Osteocyte (in vitro differentiated cells): ENCODE data around the gene LRRC14B. TPM values are rescaled to one million over a fixed set of nuclear protein-coding genes. Genes with fewer than 3 reads are reported as not detected.
"Not testable (repeated sequence)": the region's sequence is repeated elsewhere in the genome, so short reads cannot be mapped to it uniquely, and the experiment has no call there.

Experiments
- DNase-seq: peaks from one replicate; pipeline ENCODE4 v3.0.0; 2021; ENCODE audit warnings: mixed read lengths; ENCODE audit not compliant: unreplicated experiment; ENCODE audit errors: extremely low spot score
- H3K27ac Mint-ChIP-seq: one replicate; pipeline ENCODE4 v1.8.0; 2021; ENCODE audit warnings: mild to moderate bottlenecking, mixed read lengths; ENCODE audit not compliant: unreplicated experiment
- H3K27me3 Mint-ChIP-seq: one replicate; pipeline ENCODE4 v1.8.0; 2021; ENCODE audit warnings: mixed read lengths; ENCODE audit not compliant: unreplicated experiment
- H3K36me3 Mint-ChIP-seq: one replicate; pipeline ENCODE4 v1.8.0; 2021; ENCODE audit warnings: mixed read lengths; ENCODE audit not compliant: unreplicated experiment
- H3K4me1 Mint-ChIP-seq: one replicate; pipeline ENCODE4 v1.8.0; 2021; ENCODE audit warnings: mixed read lengths; ENCODE audit not compliant: unreplicated experiment
- H3K4me3 Mint-ChIP-seq: one replicate; pipeline ENCODE4 v1.8.0; 2021; ENCODE audit warnings: mild to moderate bottlenecking, moderate library complexity, mixed read lengths; ENCODE audit not compliant: unreplicated experiment
- H3K9me3 Mint-ChIP-seq: one replicate; pipeline ENCODE4 v1.8.0; 2021; ENCODE audit warnings: mixed read lengths; ENCODE audit not compliant: unreplicated experiment
- CTCF ChIP-seq: fragments of 200-600 bp; sonication (generic); IDR thresholded peaks from 2 replicates; pipeline ENCODE4 v1.5.0; 2021; ENCODE audit warnings: antibody characterized with exemption, mild to moderate bottlenecking, moderate library complexity
- total RNA-seq: library from RNA; stranded (reverse); gene quantifications from 2 replicates; pipeline ENCODE4 v1.2.1, GENCODE V29; 2021

The LRRC14B gene
- total RNA-seq, 1 donor from 2014 or later: not detected

DNA sequence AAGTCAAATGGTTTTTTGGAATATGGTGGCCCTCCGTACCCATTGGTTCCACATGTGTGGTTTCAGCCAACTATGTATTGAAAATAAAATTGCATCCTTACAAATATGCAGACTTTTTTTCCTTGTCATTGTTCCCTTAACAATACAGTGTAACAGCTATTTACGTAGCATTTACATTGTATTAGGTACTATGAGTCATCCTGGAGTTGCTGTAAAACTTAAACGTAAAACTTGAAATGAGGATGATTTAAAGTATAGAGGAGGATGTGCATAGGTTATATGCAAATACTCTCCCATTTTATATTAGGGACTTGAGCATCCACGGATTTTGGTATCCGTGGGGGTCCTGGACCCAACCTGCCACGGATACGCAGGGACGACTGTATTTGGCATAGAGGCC lies 43.2 kb downstream of the LRRC14B start:
- no peak for DNase-seq
- H3K4me1 Mint-ChIP-seq: no peaks in the 10 kb centered on the region
- no peak for TF ChIP-seq CTCF
- no peaks in the 10 kb centered on the region for H3K9me3 Mint-ChIP-seq
- H3K4me3 Mint-ChIP-seq: no peak overlapping the region
- H3K36me3 Mint-ChIP-seq: peaks cover 47% of the 10 kb centered on the region
- no peak overlapping the region for H3K27ac Mint-ChIP-seq
- no peaks in the 10 kb centered on the region for H3K27me3 Mint-ChIP-seq

DNA sequence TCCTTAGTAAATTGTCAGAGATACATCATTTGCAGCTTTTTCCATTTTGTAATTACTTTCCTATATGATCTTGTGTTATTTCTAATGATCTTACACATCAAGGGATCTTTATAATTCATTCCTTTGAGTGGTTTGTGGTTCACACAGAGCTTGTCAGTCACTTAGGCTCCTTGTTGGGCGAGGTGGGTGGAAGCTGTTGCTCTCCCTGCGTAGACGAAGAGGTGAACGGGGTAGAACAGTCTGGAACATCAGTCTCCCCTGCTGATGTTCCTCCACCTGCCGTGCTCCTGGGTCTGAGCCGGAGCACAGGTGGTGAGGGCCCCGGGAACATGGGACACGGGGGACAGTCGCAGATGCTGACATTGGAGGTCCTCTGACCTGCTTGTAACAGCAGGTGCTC lies 44.2 kb downstream of the LRRC14B start:
- H3K4me1 Mint-ChIP-seq, DNase-seq, H3K4me3 Mint-ChIP-seq, H3K27ac Mint-ChIP-seq, H3K27me3 Mint-ChIP-seq, H3K9me3 Mint-ChIP-seq: not testable (repeated sequence)
- H3K36me3 Mint-ChIP-seq: peaks cover 54% of the 10 kb centered on the region

- not testable (repeated sequence) for H3K4me3 Mint-ChIP-seq, H3K9me3 Mint-ChIP-seq, H3K27ac Mint-ChIP-seq, H3K4me1 Mint-ChIP-seq, H3K27me3 Mint-ChIP-seq, DNase-seq
- peaks cover 57% of the 10 kb centered on the region for H3K36me3 Mint-ChIP-seq
Measured at GRCh38 chr5:237931-238330, 46.6 kb downstream of the LRRC14B start.

- H3K27me3 Mint-ChIP-seq, H3K9me3 Mint-ChIP-seq, DNase-seq, H3K27ac Mint-ChIP-seq, H3K4me3 Mint-ChIP-seq, H3K4me1 Mint-ChIP-seq: not testable (repeated sequence)
- peaks cover 59% of the 10 kb centered on the region for H3K36me3 Mint-ChIP-seq
Measured at GRCh38 chr5:240550-240949, 49.3 kb downstream of the LRRC14B start.

DNA sequence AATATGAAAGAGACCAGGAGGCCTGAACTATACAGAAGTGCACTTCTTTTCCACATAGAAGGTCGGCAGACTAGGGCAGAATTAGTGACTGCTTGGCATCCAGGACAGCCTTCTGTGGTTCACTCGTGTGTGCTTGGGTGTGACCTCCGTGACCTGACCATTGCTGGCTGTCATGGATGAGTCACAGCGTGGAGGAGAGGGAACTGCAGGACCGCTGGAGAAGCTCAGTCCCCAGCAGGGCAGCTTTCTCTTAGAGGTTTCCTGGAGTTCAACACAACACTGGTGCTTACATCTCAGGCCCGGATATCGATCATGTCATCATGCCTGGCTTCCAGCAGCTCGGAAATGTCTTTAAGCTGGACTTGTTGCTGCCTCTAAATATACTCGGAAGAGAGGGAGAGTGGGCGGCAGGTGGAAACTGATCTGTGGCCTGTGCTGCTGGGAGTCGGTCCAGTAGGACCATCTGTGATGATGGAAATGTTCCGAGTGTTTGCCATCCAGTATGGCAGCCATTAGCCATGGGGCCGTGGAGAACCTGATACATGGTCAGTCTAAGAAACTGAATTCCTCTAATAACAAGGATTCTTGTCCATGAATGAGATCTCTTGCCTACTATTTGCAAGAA lies 49.9 kb downstream of the LRRC14B start:
- peaks cover 64% of the 10 kb centered on the region for H3K36me3 Mint-ChIP-seq
- DNase-seq, H3K4me1 Mint-ChIP-seq: not testable (repeated sequence)

DNA sequence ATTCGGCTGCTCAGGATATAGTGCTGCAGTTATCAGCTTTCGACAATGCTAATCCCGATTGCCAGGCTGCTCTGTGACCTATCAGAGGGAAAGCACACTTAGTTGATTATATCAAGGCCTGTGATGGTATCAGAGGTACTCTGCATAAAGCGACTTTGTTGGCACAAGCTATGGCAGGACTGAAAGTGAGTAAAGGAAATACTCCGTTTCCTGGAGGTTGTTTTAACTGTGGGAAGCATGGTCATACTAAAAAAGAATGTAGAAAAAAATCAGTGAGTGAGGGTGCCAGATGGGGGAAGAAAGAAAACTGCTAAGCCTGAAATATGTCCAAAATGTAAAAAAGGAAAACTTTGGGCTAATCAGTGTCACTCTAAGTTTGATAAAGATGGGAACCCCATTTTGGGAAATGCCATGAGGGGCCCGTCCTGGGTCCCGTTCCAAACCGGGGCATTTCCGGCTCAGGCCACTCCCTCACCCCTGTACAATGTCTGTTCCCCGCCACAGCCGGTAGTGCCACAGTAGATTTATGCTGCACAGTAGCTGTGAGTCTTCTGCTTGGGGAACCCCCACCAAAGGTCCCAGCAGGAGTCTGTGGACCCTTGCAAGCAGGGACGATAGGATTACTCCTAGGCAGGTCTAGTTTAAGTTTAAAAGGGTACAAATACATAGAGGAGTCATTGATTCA lies 52.5 kb downstream of the LRRC14B start:
- Mint-ChIP-seq H3K36me3 (peaks cover 73% of the 10 kb centered on the region), H3K27ac (peak overlapping the region; percentile 52)
- H3K27me3 Mint-ChIP-seq, H3K4me1 Mint-ChIP-seq, H3K9me3 Mint-ChIP-seq, DNase-seq, H3K4me3 Mint-ChIP-seq: not testable (repeated sequence)

More for the DNA sequence above, 49.9 kb downstream of the LRRC14B start:
- not testable (repeated sequence) for H3K4me3 Mint-ChIP-seq, H3K9me3 Mint-ChIP-seq, H3K27ac Mint-ChIP-seq, H3K27me3 Mint-ChIP-seq

DNA sequence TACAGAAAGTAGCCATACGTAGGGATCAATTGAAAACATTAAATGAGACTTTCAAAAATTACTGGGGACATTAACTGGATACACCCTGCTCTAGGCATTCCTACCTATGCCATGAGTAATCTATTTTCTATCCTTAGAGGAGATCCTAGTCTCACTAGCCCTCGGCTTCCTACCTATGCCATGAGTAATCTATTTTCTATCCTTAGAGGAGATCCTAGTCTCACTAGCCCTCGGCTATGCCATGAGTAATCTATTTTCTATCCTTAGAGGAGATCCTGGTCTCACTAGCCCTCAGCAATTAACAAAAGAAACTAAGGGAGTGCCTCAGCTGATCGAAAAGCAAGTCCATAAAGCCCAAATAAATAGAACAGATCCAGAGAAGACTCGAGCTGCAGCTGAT lies 54.4 kb downstream of the LRRC14B start:
- H3K4me1 Mint-ChIP-seq, DNase-seq, H3K27me3 Mint-ChIP-seq, H3K9me3 Mint-ChIP-seq, H3K4me3 Mint-ChIP-seq, H3K27ac Mint-ChIP-seq: not testable (repeated sequence)
- peaks cover 75% of the 10 kb centered on the region for H3K36me3 Mint-ChIP-seq

Other genes with a start within 250 kb of the LRRC14B start
- 3.8 and 4.5 TPM in 2 replicates for gene PLEKHG4B, start 99.3 kb upstream of the LRRC14B start, total RNA-seq
- 9.9 and 11.1 TPM in 2 replicates for gene CCDC127, start 26.7 kb downstream of the LRRC14B start, total RNA-seq
- 130 and 136 TPM in 2 replicates for gene SDHA, start 26.8 kb downstream of the LRRC14B start, total RNA-seq
- 94.7 and 106 TPM in 2 replicates for gene PDCD6, start 80.2 kb downstream of the LRRC14B start, total RNA-seq
- 54.9 and 55.8 TPM in 2 replicates for gene AHRR, start 130.2 kb downstream of the LRRC14B start, total RNA-seq